HG03103 (cell line): ENCODE measurements around the gene IRX1.

Source experiments
- ATAC-seq: cut with Tn5 transposase; IDR thresholded peaks from one replicate; pipeline ENCODE4 v1.9.1; 2021; ENCODE audit warnings: low read depth; ENCODE audit not compliant: unreplicated experiment

Gene IRX1

DNA sequence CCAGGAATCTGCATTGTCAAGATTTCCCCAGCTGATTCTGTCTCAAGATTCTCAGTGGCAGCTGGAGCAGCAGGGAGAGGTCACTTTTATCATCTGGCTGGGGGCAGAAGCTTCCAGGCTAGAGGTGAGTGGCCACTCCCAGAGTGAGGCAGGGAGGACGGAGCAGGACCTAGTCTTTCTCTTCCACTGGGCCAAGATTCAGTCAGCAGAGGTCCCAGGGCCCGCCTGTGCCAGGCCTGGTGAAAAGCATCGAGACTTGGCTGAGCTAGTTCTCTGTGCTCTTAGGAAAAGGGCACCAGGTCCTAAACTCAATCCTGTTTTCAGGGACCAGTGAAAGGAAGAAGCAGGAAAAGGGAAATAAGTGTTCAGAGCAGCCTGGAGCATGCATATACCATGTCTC is 46.6 kb downstream of the IRX1 start:
- no peak for ATAC-seq

GRCh38 chr5:3650320-3650719 is 54.7 kb downstream of the IRX1 start:
- no peak for ATAC-seq

DNA sequence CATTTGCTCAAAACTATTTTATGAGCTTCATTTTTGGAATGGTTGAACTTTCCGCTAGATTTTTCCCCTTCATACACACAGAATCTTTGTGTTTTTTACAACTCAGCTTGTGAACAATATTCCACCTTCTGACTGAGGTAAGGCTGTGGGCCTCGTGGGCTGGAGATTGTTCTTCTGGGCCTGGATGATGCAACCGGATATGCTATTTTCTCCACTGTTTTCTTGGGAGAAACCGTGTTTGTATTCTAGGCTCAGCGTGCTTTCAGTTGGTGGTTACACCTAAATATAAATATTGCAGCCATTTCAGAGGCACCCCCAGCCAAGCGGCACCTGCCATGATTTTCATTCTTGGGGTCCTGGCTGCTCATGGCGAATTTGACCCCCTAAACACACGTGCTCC is 55.2 kb downstream of the IRX1 start:
- no peak for ATAC-seq
